ENCODE data around the gene NRGN. TPM values are rescaled to one million over a fixed set of nuclear protein-coding genes. Genes with fewer than 3 reads are reported as not detected.

The NRGN gene
- polyA plus RNA-seq, 1 donor from 2014 or later: 0.69 TPM

- Histone ChIP-seq H3K36me3 (ENCODE audit: insufficient read depth, low read length) (no peaks in the 10 kb centered on the region), H4K20me1 (ENCODE audit: insufficient read depth) (no peaks in the 10 kb centered on the region), H3K27me3 (ENCODE audit: insufficient read depth, low read depth, low read length) (no peaks in the 10 kb centered on the region), H3K9me3 (ENCODE audit: low read length) (no peaks in the 10 kb centered on the region), H3F3A (ENCODE audit: insufficient read depth, low read length, poor library complexity, severe bottlenecking) (no peaks in the 10 kb centered on the region), H3K9me2 (ENCODE audit: insufficient read depth, low read length) (no peaks in the 10 kb centered on the region), H3K27ac (ENCODE audit: low read length) (no peak overlapping the region), H2AFZ (ENCODE audit: low read depth, low read length) (no peak overlapping the region), H3K4me3 (ENCODE audit: low read length) (no peak overlapping the region), H3K9ac (ENCODE audit: low read length) (no peak overlapping the region), H3K79me2 (replicated peaks; ENCODE audit: insufficient read depth, low read length) (no peaks in the 10 kb centered on the region), H3K4me2 (ENCODE audit: low read length) (no peak overlapping the region)
- no peak for TF ChIP-seq RAD21 (conservative IDR thresholded peaks at IDR 0.05)
- TF ChIP-seq EP300 (conservative IDR thresholded peaks at IDR 0.05; ENCODE audit: poor library complexity, severe bottlenecking): no peak
- TF ChIP-seq REST (IDR thresholded peaks at IDR 0.05; ENCODE audit: borderline replicate concordance): no peak
- TF ChIP-seq MXI1 (conservative IDR thresholded peaks at IDR 0.05; ENCODE audit: poor library complexity, severe bottlenecking): no peak
- TF ChIP-seq EZH2 (IDR thresholded peaks at IDR 0.05; ENCODE audit: borderline replicate concordance, insufficient read depth, low read length, poor library complexity, severe bottlenecking): no peak
- TF ChIP-seq TAF1 (IDR thresholded peaks at IDR 0.05; ENCODE audit: low read depth): no peak
- TF ChIP-seq POLR2AphosphoS5 (IDR thresholded peaks at IDR 0.05): no peak
- TF ChIP-seq CTCF (IDR thresholded peaks at IDR 0.05; ENCODE audit: poor library complexity, severe bottlenecking): no peak
- no peak for TF ChIP-seq SMC3 (conservative IDR thresholded peaks at IDR 0.05; ENCODE audit: poor library complexity)
Measured at GRCh38 chr11:124727474-124727873, 12.3 kb upstream of the NRGN start.

- no peaks in the 10 kb centered on the region for H4K20me1 ChIP-seq (ENCODE audit: insufficient read depth)
- no peaks in the 10 kb centered on the region for H3K79me2 ChIP-seq (replicated peaks; ENCODE audit: insufficient read depth, low read length)
- no peaks in the 10 kb centered on the region for H3F3A ChIP-seq (ENCODE audit: insufficient read depth, low read length, poor library complexity, severe bottlenecking)
- H3K4me2 ChIP-seq (ENCODE audit: low read length): no peak overlapping the region
- H3K9me3 ChIP-seq (ENCODE audit: low read length): no peaks in the 10 kb centered on the region
- no peaks in the 10 kb centered on the region for H3K9me2 ChIP-seq (ENCODE audit: insufficient read depth, low read length)
- no peak overlapping the region for H2AFZ ChIP-seq (ENCODE audit: low read depth, low read length)
- no peaks in the 10 kb centered on the region for H3K36me3 ChIP-seq (ENCODE audit: insufficient read depth, low read length)
- no peaks in the 10 kb centered on the region for H3K27me3 ChIP-seq (ENCODE audit: insufficient read depth, low read depth, low read length)
- H3K4me3 ChIP-seq (ENCODE audit: low read length): no peak overlapping the region
- no peak for TF ChIP-seq POLR2AphosphoS5 (IDR thresholded peaks at IDR 0.05)
- no peak for TF ChIP-seq TAF1 (IDR thresholded peaks at IDR 0.05; ENCODE audit: low read depth)
- TF ChIP-seq SMC3 (conservative IDR thresholded peaks at IDR 0.05; ENCODE audit: poor library complexity): no peak
- TF ChIP-seq CTCF (IDR thresholded peaks at IDR 0.05; ENCODE audit: poor library complexity, severe bottlenecking): no peak
- no peak for TF ChIP-seq REST (IDR thresholded peaks at IDR 0.05; ENCODE audit: borderline replicate concordance)
- no peak for TF ChIP-seq EP300 (conservative IDR thresholded peaks at IDR 0.05; ENCODE audit: poor library complexity, severe bottlenecking)
- TF ChIP-seq RAD21 (conservative IDR thresholded peaks at IDR 0.05): no peak
- TF ChIP-seq MXI1 (conservative IDR thresholded peaks at IDR 0.05; ENCODE audit: poor library complexity, severe bottlenecking): no peak
- no peak overlapping the region for H3K27ac ChIP-seq (ENCODE audit: low read length)
- H3K9ac ChIP-seq (ENCODE audit: low read length): no peak overlapping the region
Measured at GRCh38 chr11:124728134-124728533, 11.6 kb upstream of the NRGN start.
